ENCODE measurements around the gene C5. TPM values are rescaled to one million over a fixed set of nuclear protein-coding genes. Genes with fewer than 3 reads are reported as not detected.
"Not testable (repeated sequence)": the region's sequence is repeated elsewhere in the genome, so short reads cannot be mapped to it uniquely, and the experiment has no call there.

C5 gene
- total RNA-seq = 50.3 and 55.4 TPM in 2 replicates
- 9.4 and 13.8 TPM in 2 replicates for polyA plus RNA-seq

GRCh38 chr9:121050128-121050988 is at the start of gene C5:
Gene C5, minus strand, starts transcription at chr9:121050275. Its CDS starts 29 bp downstream, at chr9:121050246.
- H3K4me1 ChIP-seq (ENCODE audit: insufficient read depth) = peaks cover 7% of the 10 kb centered on the region

GRCh38 chr9:121098567-121099198 is 48.6 kb upstream of the C5 start:
- Histone ChIP-seq H2AFZ (no peak overlapping the region), H3K4me3 (no peak overlapping the region), H3K9me3 (ENCODE audit: low read depth) (no peaks in the 10 kb centered on the region), H3K9me2 (replicated peaks; ENCODE audit: insufficient read depth) (no peaks in the 10 kb centered on the region), H3K79me2 (no peaks in the 10 kb centered on the region), H3K27ac (no peak overlapping the region), H3K4me1 (ENCODE audit: insufficient read depth) (no peaks in the 10 kb centered on the region), H4K20me1 (ENCODE audit: insufficient read depth, poor library complexity, severe bottlenecking) (no peaks in the 10 kb centered on the region), H3K36me3 (replicated peaks; ENCODE audit: insufficient read depth, low read depth) (no peaks in the 10 kb centered on the region), H3K27me3 (no peaks in the 10 kb centered on the region), H3K4me2 (no peak overlapping the region)
- no peak for DNase-seq (ENCODE audit: low spot score)
- TF ChIP-seq EZH2 (IDR thresholded peaks at IDR 0.05; ENCODE audit: borderline replicate concordance) = no peak
- no peak for TF ChIP-seq EZH2phosphoT487 (IDR thresholded peaks at IDR 0.05; ENCODE audit: low read depth, severe bottlenecking, unreplicated experiment)
- no peak for TF ChIP-seq CTCF (IDR thresholded peaks at IDR 0.05; ENCODE audit: poor library complexity)
- 95% methylated on average over 5 of the region's 5 CpGs for WGBS (ENCODE audit: low lambda C conversion rate, missing lambda C conversion rate)

More at GRCh38 chr9:121050128-121050988, at the start of gene C5:
- no peaks in the 10 kb centered on the region for H4K20me1 ChIP-seq (ENCODE audit: insufficient read depth, poor library complexity, severe bottlenecking)
- no peaks in the 10 kb centered on the region for H3K9me3 ChIP-seq (ENCODE audit: low read depth)
- H3K79me2 ChIP-seq = peaks cover 13% of the 10 kb centered on the region
- peak within 1 kb of the TSS; percentile 26 for H3K4me3 ChIP-seq
- no peak for TF ChIP-seq EZH2 (IDR thresholded peaks at IDR 0.05; ENCODE audit: borderline replicate concordance)
- no peak for TF ChIP-seq EZH2phosphoT487 (IDR thresholded peaks at IDR 0.05; ENCODE audit: low read depth, severe bottlenecking, unreplicated experiment)
- TF ChIP-seq CTCF (IDR thresholded peaks at IDR 0.05; ENCODE audit: poor library complexity) = no peak
- H3K4me2 ChIP-seq = peak within 1 kb of the TSS; percentile 67
- H3K36me3 ChIP-seq (replicated peaks; ENCODE audit: insufficient read depth, low read depth) = no peaks in the 10 kb centered on the region
- H2AFZ ChIP-seq = no peak within 1 kb of the TSS
- H3K27me3 ChIP-seq = no peaks in the 10 kb centered on the region
- WGBS (ENCODE audit: low lambda C conversion rate, missing lambda C conversion rate) = 64% methylated on average over 6 of the region's 6 CpGs
- H3K9me2 ChIP-seq (replicated peaks; ENCODE audit: insufficient read depth) = no peaks in the 10 kb centered on the region
- H3K27ac ChIP-seq = peak within 1 kb of the TSS; percentile 5
- no peak for DNase-seq (ENCODE audit: low spot score)

GRCh38 chr9:121095057-121095456 is 45.0 kb upstream of the C5 start:
- H4K20me1 ChIP-seq (ENCODE audit: insufficient read depth, poor library complexity, severe bottlenecking) = no peaks in the 10 kb centered on the region
- H3K27ac ChIP-seq = no peak overlapping the region
- DNase-seq (ENCODE audit: low spot score) = no peak
- no peaks in the 10 kb centered on the region for H3K9me3 ChIP-seq (ENCODE audit: low read depth)
- H3K4me3 ChIP-seq = no peak overlapping the region
- H3K9me2 ChIP-seq (replicated peaks; ENCODE audit: insufficient read depth) = no peaks in the 10 kb centered on the region
- H3K4me1 ChIP-seq (ENCODE audit: insufficient read depth) = no peaks in the 10 kb centered on the region
- no peak overlapping the region for H2AFZ ChIP-seq
- H3K79me2 ChIP-seq = no peaks in the 10 kb centered on the region
- TF ChIP-seq EZH2phosphoT487 (IDR thresholded peaks at IDR 0.05; ENCODE audit: low read depth, severe bottlenecking, unreplicated experiment) = no peak
- H3K4me2 ChIP-seq = no peak overlapping the region
- H3K36me3 ChIP-seq (replicated peaks; ENCODE audit: insufficient read depth, low read depth) = no peaks in the 10 kb centered on the region
- H3K27me3 ChIP-seq = no peaks in the 10 kb centered on the region

- H3K4me1 ChIP-seq (ENCODE audit: insufficient read depth); H3K27me3 ChIP-seq; H4K20me1 ChIP-seq (ENCODE audit: insufficient read depth, poor library complexity, severe bottlenecking); DNase-seq (ENCODE audit: low spot score); H3K79me2 ChIP-seq; H3K4me2 ChIP-seq; H3K36me3 ChIP-seq (replicated peaks; ENCODE audit: insufficient read depth, low read depth); H3K27ac ChIP-seq; H3K4me3 ChIP-seq; H3K9me3 ChIP-seq (ENCODE audit: low read depth); H3K9me2 ChIP-seq (replicated peaks; ENCODE audit: insufficient read depth); H2AFZ ChIP-seq: not testable (repeated sequence)
- WGBS (ENCODE audit: low lambda C conversion rate, missing lambda C conversion rate) = 90% methylated on average over 6 of the region's 6 CpGs
These were observed 40.7 kb upstream of the C5 start for GRCh38 chr9:121090743-121091142.

Measured in hepatocyte (in vitro differentiated cells).